HT1080 (cell line): ENCODE data around the gene AXIN1. TPM values are rescaled to one million over a fixed set of nuclear protein-coding genes. Genes with fewer than 3 reads are reported as not detected.
"Not testable (repeated sequence)": the region's sequence is repeated elsewhere in the genome, so short reads cannot be mapped to it uniquely, and the experiment has no call there.

ENCODE experiments used
- DNase-seq: peaks from one replicate; pipeline ENCODE4 v3.0.0-alpha.2; 2015; ENCODE audit warnings: low read depth
- total RNA-seq: library from RNA; depleted of rRNA; stranded (reverse); fragments of >200 nt; shearing (Covaris generic); gene quantifications from 2 replicates; pipeline ENCODE4 v1.2.3, GENCODE V29; 2014

AXIN1 gene
- total RNA-seq, 1 experiment from 2014 or later, result 24.5 TPM

- DNase-seq, result not testable (repeated sequence)
Measured at GRCh38 chr16:334164-334832, 18.2 kb downstream of the AXIN1 start.

- DNase-seq, result no peak
Measured at GRCh38 chr16:333406-334094, 19.0 kb downstream of the AXIN1 start.

GRCh38 chr16:331181-331814 is 21.2 kb downstream of the AXIN1 start:
- not testable (repeated sequence) for DNase-seq

- no peak for DNase-seq
Measured at GRCh38 chr16:330741-331140, 21.8 kb downstream of the AXIN1 start.

DNA sequence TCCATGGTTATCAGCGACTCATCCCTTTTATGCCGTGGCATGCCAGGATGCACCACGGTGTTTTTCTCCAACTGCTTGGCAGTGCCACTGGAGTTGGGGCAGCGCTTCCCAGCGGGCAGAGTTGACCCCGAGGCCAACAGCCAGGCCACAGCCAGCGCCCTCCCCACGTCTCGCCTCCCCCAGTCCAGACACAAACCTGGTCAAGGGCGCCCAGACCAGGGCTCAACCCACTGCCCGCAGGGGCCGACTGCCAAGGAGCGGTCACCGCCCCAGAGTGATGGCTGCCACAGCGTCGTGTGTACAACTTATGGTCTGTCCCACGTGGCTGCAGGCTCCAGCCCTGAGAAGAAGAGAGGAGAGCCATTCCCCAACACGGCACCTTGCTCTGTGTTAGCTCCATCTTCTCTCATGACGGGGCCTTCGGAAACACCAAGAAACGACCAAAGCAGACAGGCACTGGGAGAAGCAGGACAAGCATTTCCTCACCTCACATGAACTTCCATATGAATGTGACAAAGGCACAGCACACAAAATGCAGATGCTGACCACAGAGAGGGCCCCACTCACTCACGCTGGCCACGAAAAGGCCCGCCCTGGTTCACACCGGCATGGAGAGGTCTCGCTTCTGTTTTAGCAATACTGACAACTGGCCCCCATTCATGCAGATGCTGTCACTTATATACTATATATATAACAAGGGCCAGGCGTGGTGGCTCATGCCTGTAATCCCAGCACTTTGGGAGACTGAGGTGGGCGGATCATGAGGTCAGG is 27.0 kb downstream of the AXIN1 start:
- no peak for DNase-seq

- no peak for DNase-seq
Measured at GRCh38 chr16:324451-325334, 27.8 kb downstream of the AXIN1 start.

GRCh38 chr16:324201-324450 is 28.4 kb downstream of the AXIN1 start:
- no peak for DNase-seq

- DNase-seq, result no peak
Measured at GRCh38 chr16:322476-323143, 29.9 kb downstream of the AXIN1 start.

DNA sequence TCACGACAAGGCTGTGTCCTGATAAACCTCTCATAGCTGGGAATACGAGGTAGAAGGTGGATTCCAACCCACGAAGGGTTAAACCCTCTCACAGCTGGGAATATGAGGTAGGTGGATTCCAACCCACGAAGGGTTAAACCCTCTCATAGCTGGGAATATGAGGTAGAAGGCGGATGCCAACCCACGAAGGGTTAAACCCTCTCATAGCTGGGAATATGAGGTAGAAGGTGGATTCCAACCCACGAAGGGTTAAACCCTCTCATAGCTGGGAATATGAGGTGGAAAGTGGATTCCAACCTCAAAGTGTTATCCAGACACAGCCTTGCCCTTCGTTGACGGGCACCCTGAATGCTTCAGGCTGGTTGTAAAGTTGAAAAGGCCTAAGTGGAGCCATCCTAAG is 31.0 kb downstream of the AXIN1 start:
- no peak for DNase-seq

DNA sequence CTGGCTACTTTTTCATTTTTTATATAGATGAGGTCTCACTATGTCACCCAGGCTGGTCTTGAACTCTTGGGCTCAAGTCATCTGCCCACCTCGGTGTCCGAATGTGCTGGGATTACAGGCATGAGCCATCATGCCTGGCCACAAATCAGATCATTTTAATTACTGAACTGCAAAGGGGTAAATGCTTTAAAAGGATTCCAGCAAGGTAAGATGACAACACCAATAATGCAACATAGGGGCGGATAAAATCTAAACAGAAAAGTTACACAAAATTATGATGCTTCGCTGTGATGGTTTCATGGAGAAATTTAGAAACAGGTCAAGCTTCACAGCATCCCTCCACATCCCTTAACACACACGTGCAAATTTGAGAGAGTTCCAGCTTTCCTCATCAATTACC is 32.3 kb downstream of the AXIN1 start:
- no peak for DNase-seq

GRCh38 chr16:318628-319027 is 33.9 kb downstream of the AXIN1 start:
- no peak for DNase-seq

- DNase-seq, result no peak
Measured at GRCh38 chr16:317583-317982, 34.9 kb downstream of the AXIN1 start.

- no peak for DNase-seq
Measured at GRCh38 chr16:316741-317464, 35.6 kb downstream of the AXIN1 start.

DNA sequence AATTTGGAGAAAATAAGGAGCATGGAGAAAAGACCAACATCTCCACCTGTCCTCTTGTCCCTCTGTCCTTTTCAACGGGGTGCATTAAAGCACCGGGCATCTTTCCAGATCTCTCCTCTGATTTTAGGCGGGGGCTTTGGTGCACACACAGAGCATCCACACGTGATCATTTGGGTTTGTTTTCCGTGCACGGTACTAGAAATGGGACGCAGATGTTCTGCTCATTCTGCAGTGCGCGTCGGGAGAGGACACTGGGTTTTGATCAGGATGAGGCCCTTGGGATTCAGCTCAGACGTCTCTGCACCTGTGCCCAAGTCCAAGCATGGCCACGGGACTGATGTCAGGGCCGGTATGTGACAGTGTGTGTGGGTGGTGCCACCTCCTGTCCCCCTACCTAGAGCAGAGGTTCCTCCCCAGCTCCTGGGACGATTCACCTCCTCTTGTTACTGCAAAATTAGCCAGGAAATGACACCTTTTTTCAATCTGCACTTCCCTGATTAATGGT is 37.7 kb downstream of the AXIN1 start:
- DNase-seq, result no peak

GRCh38 chr16:314351-314750 is 38.2 kb downstream of the AXIN1 start:
- no peak for DNase-seq

- no peak for DNase-seq
Measured at GRCh38 chr16:311725-312124, 40.8 kb downstream of the AXIN1 start.

- DNase-seq, result no peak
Measured at GRCh38 chr16:309476-309875, 43.0 kb downstream of the AXIN1 start.

- DNase-seq, result no peak
Measured at GRCh38 chr16:307691-308312, 44.7 kb downstream of the AXIN1 start.

GRCh38 chr16:306911-307370 is 45.6 kb downstream of the AXIN1 start:
- DNase-seq, result no peak
